Testis (tissue), 3 donors: ENCODE data around the gene ZNF512. TPM values are rescaled to one million over a fixed set of nuclear protein-coding genes. Genes with fewer than 3 reads are reported as not detected.

Experiments
- DNase-seq: peaks from one replicate; pipeline ENCODE4 v3.0.0-alpha.2; 2019
- H3K27ac ChIP-seq, 2 donors: fragments of 200-600 bp; sonication (generic); one replicate each; pipeline ENCODE4 v1.5.1; 2019
- H3K27me3 ChIP-seq: fragments of 200-600 bp; sonication (generic); one replicate; pipeline ENCODE4 v1.5.1; 2019
- H3K36me3 ChIP-seq: fragments of 200-600 bp; sonication (generic); one replicate; pipeline ENCODE4 v1.5.1; 2017; ENCODE audit warnings: low read depth; ENCODE audit errors: missing control alignments
- H3K4me1 ChIP-seq: fragments of 200-600 bp; sonication (generic); one replicate; pipeline ENCODE4 v1.5.1; 2019
- H3K4me3 ChIP-seq, 2 donors: fragments of 200-600 bp; sonication (generic); one replicate each; pipeline ENCODE4 v1.5.1; 2017 to 2019
- H3K9me3 ChIP-seq: fragments of 200-600 bp; sonication (generic); one replicate; pipeline ENCODE4 v1.5.1; 2017
- POLR2A ChIP-seq: fragments of 450-650 bp; IDR thresholded peaks from one replicate; pipeline ENCODE4 v1.6.1; 2017; ENCODE audit warnings: antibody characterized with exemption, mild to moderate bottlenecking, moderate library complexity
- WGBS, 2 donors: methylation state at CpG; one replicate each; pipeline ENCODE4 v1.1.5; 2018; 5-methylcytosine and 5-hydroxymethylcytosine counted together
- intact Hi-C: fragments of 100-400 bp; cut with DNase I; formaldehyde crosslinking; loops from one replicate; pipeline ENCODE4 v1.15.1; 2023; ENCODE audit warnings: low total_unique reads
- polyA plus RNA-seq: library from polyadenylated mRNA; stranded (reverse); fragments of 350-450 nt; fragmentation: Illumina TruSeq; extraction: RNeasy Lipid Tissue Mini Kit (QIAGEN cat#74804); gene quantifications from one replicate; pipeline ENCODE4 v1.2.3, GENCODE V29; 2014; ENCODE audit warnings: low read depth, low replicate concordance; ENCODE audit not compliant: insufficient read depth
- total RNA-seq, 2 donors: library from RNA; depleted of rRNA; stranded (reverse); fragments of >200 nt; gene quantifications; one replicate each; pipeline ENCODE4 v1.2.3, GENCODE V29; 2016
- TF ChIP-seq, protein P1 (sequence below), 3 experiments: fragments of 450-650 bp in 2 of 3; fragments of 200-600 bp in 1 of 3; sonication (generic) in 1 of 3; IDR thresholded peaks; one replicate each; pipeline ENCODE4 v1.5.1; 2016 to 2019; ENCODE audit warnings: antibody characterized with exemption in 3 of 3, mild to moderate bottlenecking in 2 of 3, moderate library complexity in 1 of 3

The ZNF512 gene
- total and polyA plus RNA-seq, 3 donors from 2014 or later, result 33.6 to 64.9 (median 60.6) TPM

- WGBS, 2 donors, result 77 to 79% methylated on average over 2 of the region's 2 CpGs
- Histone ChIP-seq H3K4me1 (no peaks in the 10 kb centered on the region), H3K27me3 (no peaks in the 10 kb centered on the region), H3K36me3 (no peaks in the 10 kb centered on the region), H3K4me3 (no peak overlapping the region), H3K9me3 (no peaks in the 10 kb centered on the region), H3K27ac (no peak overlapping the region)
- DNase-seq, result no peak
- TF ChIP-seq POLR2A, result no peak
- TF ChIP-seq, protein P1, sequence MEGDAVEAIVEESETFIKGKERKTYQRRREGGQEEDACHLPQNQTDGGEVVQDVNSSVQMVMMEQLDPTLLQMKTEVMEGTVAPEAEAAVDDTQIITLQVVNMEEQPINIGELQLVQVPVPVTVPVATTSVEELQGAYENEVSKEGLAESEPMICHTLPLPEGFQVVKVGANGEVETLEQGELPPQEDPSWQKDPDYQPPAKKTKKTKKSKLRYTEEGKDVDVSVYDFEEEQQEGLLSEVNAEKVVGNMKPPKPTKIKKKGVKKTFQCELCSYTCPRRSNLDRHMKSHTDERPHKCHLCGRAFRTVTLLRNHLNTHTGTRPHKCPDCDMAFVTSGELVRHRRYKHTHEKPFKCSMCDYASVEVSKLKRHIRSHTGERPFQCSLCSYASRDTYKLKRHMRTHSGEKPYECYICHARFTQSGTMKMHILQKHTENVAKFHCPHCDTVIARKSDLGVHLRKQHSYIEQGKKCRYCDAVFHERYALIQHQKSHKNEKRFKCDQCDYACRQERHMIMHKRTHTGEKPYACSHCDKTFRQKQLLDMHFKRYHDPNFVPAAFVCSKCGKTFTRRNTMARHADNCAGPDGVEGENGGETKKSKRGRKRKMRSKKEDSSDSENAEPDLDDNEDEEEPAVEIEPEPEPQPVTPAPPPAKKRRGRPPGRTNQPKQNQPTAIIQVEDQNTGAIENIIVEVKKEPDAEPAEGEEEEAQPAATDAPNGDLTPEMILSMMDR (IDR thresholded peaks at IDR 0.05), result no peak
- intact Hi-C loops, result no loop called here
Measured at GRCh38 chr2:27559228-27559627, 23.6 kb upstream of the ZNF512 start.

DNA sequence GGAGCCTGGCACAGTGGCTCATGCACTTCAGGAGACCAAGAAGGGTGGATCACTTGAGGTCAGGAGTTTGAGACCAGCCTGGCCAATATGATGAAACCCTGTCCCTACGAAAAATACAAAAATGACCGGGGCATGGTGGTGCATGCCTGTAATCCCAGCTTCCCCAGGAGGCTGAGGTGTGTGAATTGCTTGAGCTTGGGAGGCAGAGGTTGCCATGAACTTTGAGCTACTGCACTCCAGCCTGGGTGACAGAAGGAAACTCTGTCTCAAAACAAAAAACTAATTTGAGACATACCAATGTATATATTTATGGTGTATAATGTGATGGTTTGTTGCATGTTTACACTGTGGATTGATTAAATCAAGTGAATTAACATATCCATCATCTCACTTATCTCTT is 21.8 kb upstream of the ZNF512 start:
- Histone ChIP-seq H3K36me3 (no peaks in the 10 kb centered on the region), H3K9me3 (no peaks in the 10 kb centered on the region), H3K27ac (no peak overlapping the region), H3K4me1 (no peaks in the 10 kb centered on the region), H3K27me3 (no peaks in the 10 kb centered on the region), H3K4me3 (no peak overlapping the region)
- no peak for TF ChIP-seq POLR2A
- TF ChIP-seq, protein P1 (IDR thresholded peaks at IDR 0.05), result no peak
- intact Hi-C loops, result no loop called here
- 80 to 93% methylated on average over 2 of the region's 2 CpGs for WGBS, 2 donors
- no peak for DNase-seq

DNA sequence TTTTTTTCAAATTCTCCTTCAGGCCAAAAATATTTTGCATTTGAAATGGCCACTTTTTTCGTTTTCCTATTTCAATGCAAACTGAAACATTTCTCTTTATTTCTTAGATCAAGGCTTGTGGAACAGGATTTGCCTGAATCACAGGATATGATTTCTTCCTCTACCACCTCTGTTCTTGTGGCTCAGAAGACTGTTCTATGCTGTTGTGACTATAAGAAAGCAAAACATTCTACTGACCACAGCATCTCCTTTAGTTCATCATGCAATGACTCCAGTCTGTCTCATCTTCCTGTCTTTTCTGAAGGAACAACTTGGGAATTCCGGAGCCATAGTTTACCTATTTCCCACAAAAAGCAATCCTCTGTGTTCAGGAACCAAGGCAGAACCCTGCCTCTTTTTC is 16.2 kb upstream of the ZNF512 start:
- TF ChIP-seq, protein P1 (IDR thresholded peaks at IDR 0.05), result no peak
- no peak for TF ChIP-seq POLR2A
- H3K36me3 ChIP-seq, result no peaks in the 10 kb centered on the region
- 76 to 83% methylated on average over 2 of the region's 2 CpGs for WGBS, 2 donors
- H3K9me3 ChIP-seq, result no peaks in the 10 kb centered on the region
- H3K27ac ChIP-seq, result no peak overlapping the region
- H3K4me3 ChIP-seq, result no peak overlapping the region
- H3K4me1 ChIP-seq, result no peaks in the 10 kb centered on the region
- no peak for DNase-seq
- intact Hi-C loops, result no loop called here
- no peaks in the 10 kb centered on the region for H3K27me3 ChIP-seq

DNA sequence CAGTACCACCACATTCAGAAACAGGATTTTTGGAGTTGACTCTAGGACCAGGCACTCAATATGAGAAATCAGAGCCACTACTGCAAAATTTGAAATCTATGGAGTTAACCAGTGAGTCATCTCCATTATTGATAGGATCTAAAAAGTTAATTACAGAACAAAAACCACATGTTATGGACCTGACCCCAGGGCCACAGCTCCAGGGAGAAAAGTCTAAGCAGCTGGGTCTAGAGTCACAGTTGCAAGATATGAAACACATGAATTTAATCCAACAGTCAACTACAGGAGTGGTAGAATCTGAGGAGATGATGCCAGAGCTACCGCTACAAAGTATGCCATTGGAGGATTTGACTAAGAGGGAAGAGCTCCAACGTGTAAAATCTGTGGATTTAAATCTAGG is 13.4 kb upstream of the ZNF512 start:
- TF ChIP-seq, protein P1 (IDR thresholded peaks at IDR 0.05), result no peak
- no peak for TF ChIP-seq POLR2A
- intact Hi-C loops, result no loop called here
- no peaks in the 10 kb centered on the region for H3K36me3 ChIP-seq
- no peaks in the 10 kb centered on the region for H3K27me3 ChIP-seq
- WGBS, 2 donors, result 57 to 65% methylated on average over 2 of the region's 2 CpGs
- no peaks in the 10 kb centered on the region for H3K4me1 ChIP-seq
- H3K4me3 ChIP-seq, result no peak overlapping the region
- no peak for DNase-seq
- H3K27ac ChIP-seq, result no peak overlapping the region
- no peaks in the 10 kb centered on the region for H3K9me3 ChIP-seq

GRCh38 chr2:27571197-27571596 is 11.6 kb upstream of the ZNF512 start:
- no peak overlapping the region for H3K27ac ChIP-seq
- no peak for DNase-seq
- H3K27me3 ChIP-seq, result no peaks in the 10 kb centered on the region
- H3K4me3 ChIP-seq, result no peak overlapping the region
- no peaks in the 10 kb centered on the region for H3K36me3 ChIP-seq
- intact Hi-C loops, result no loop called here
- H3K9me3 ChIP-seq, result no peaks in the 10 kb centered on the region
- no peaks in the 10 kb centered on the region for H3K4me1 ChIP-seq
- no peak for TF ChIP-seq POLR2A
- TF ChIP-seq, protein P1 (IDR thresholded peaks at IDR 0.05), result no peak
- WGBS, 2 donors, result 91 to 94% methylated on average over 3 of the region's 3 CpGs
